Hepatic stellate cell (primary cell): ENCODE results near the gene MUC6.

Experiments
- DNase-seq: peaks from one replicate; pipeline ENCODE4 v3.0.0; 2011; ENCODE audit warnings: low spot score

Gene MUC6, protein sequence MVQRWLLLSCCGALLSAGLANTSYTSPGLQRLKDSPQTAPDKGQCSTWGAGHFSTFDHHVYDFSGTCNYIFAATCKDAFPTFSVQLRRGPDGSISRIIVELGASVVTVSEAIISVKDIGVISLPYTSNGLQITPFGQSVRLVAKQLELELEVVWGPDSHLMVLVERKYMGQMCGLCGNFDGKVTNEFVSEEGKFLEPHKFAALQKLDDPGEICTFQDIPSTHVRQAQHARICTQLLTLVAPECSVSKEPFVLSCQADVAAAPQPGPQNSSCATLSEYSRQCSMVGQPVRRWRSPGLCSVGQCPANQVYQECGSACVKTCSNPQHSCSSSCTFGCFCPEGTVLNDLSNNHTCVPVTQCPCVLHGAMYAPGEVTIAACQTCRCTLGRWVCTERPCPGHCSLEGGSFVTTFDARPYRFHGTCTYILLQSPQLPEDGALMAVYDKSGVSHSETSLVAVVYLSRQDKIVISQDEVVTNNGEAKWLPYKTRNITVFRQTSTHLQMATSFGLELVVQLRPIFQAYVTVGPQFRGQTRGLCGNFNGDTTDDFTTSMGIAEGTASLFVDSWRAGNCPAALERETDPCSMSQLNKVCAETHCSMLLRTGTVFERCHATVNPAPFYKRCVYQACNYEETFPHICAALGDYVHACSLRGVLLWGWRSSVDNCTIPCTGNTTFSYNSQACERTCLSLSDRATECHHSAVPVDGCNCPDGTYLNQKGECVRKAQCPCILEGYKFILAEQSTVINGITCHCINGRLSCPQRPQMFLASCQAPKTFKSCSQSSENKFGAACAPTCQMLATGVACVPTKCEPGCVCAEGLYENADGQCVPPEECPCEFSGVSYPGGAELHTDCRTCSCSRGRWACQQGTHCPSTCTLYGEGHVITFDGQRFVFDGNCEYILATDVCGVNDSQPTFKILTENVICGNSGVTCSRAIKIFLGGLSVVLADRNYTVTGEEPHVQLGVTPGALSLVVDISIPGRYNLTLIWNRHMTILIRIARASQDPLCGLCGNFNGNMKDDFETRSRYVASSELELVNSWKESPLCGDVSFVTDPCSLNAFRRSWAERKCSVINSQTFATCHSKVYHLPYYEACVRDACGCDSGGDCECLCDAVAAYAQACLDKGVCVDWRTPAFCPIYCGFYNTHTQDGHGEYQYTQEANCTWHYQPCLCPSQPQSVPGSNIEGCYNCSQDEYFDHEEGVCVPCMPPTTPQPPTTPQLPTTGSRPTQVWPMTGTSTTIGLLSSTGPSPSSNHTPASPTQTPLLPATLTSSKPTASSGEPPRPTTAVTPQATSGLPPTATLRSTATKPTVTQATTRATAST (N-terminal part only)

DNA sequence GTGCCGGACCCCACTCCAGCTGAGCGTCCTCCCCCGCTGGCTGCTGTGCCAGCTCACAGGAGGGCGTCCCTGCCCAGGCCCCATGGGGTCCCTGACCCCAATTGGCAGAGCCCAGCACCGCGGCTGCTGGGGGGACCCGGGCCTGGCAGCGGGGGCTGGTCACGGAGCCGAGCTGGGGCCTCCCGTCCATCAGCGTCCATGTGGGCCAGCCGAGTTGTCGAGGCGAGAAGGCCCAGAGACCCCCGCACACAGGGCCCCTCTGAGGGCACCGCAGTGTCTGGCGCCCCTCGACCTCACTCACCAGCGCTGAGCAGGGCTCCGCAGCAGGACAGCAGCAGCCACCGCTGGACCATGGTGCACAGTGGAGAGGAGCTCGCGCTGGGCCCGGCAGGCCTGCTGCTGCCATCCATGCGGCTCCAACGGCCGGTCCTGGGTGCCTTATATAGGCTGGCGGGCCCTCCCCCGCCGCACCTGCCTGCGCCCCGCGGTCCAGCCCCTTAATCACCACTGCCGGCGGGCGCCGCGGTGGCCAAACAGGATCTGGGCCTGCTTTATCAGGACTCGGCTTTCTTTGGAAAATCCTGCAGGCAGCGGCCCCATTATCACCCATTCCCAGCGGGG lies at the start of gene MUC6:
Gene MUC6, minus strand, starts transcription at position 416 of the 621 bp plus-strand sequence. Its CDS starts 63 bp downstream, at position 353.
- DNase-seq, result no peak

DNA sequence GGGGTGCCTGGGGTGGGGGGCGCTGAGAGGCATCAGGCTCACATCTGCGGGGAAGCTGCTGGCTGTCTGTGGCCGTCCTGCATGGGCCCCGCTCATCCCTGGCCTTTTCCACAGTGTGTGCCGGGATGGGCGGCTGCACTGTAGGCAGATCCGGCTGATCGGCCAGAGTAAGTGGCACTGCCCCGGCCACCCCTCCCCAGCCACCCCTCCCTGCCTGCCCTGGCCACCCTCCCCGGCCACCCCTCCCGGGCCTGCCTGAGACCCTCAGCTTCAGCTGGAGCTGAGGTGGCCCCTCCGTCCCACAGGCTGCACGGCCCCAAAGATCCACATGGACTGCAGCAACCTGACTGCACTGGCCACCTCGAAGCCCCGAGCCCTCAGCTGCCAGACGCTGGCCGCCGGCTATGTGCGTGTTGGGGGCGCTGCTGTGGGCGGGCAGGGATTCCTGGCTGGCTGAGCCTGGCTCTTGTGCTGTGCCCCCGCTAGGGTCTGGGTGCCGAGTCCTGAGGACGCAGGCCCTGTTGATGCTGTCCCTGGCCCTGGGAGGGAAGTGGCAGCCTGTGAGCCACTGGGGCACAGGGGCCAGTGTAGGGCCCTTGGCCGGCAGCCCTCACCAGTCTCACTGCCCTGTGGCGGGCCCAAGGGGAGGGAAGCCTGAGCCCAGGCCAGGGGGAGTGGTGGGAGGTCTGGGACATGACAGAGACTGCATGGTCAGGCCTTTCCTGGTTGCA lies 49.1 kb upstream of the MUC6 start:
- DNase-seq, result no peak

DNA sequence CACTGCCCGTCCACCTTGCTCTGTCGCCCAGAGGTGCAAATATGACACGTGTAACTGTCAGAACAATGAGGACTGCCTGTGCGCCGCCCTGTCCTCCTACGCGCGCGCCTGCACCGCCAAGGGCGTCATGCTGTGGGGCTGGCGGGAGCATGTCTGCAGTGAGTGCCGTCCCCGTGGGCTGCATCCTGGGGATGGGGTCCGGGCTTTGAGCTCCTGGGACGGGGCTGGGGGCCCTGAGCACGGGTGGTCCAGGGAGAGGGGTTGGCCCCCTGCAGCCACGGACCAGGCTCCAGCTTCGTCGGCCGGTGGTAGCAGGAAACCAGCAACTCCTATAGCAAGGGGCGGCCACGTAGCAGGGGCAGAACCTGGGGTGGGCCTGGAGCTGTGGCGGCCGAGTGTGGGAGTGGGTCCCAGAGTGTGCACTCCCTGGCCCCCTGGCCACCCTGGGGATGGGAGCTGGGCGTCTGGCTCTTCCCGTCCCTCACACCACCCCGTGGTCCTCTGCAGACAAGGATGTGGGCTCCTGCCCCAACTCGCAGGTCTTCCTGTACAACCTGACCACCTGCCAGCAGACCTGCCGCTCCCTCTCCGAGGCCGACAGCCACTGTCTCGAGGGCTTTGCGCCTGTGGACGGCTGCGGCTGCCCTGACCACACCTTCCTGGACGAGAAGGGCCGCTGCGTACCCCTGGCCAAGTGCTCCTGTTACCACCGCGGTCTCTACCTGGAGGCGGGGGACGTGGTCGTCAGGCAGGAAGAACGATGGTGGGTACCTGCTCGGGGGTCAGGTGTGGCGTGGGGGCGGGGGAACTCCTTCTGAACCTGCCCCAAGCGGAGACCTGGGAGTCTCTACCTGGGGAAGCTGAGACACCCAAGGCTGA lies 48.3 kb upstream of the MUC6 start:
- DNase-seq, result no peak

DNA sequence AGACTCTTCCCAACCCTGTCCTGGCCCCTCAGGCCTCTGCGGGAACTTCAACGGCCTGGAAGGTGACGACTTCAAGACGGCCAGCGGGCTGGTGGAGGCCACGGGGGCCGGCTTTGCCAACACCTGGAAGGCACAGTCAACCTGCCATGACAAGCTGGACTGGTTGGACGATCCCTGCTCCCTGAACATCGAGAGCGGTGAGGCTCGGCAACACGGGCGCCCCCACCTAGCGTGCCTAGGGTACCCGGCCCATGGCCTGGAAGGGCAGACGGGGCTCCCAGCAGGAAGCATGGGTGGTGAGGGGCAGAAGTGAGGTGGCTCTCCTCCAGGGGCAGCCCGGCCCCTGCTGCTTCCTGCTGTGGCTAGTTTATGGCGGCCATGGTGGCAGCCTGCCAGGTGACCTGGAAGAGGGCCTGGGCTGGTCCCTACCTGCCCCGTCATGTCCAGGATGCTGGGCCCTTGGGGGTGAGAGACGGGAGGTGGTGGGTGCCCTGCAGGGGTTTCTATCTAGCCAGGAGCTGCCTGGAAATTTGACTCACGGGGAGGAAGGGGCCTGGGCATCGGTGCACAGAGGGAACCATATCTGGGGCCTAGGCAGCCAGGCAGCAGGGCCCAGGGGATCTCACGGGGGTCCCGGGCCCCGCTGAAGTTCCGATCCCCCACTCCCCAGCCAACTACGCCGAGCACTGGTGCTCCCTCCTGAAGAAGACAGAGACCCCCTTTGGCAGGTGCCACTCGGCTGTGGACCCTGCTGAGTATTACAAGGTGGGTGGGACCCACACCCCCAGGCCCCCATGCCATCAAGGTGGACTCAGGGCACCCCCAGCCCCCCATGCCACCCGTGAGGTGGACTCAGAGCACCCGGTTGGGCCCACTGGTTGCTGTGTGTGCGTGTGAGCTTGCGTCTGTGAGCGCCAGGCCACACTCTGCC lies 47.4 kb upstream of the MUC6 start:
- no peak for DNase-seq

DNA sequence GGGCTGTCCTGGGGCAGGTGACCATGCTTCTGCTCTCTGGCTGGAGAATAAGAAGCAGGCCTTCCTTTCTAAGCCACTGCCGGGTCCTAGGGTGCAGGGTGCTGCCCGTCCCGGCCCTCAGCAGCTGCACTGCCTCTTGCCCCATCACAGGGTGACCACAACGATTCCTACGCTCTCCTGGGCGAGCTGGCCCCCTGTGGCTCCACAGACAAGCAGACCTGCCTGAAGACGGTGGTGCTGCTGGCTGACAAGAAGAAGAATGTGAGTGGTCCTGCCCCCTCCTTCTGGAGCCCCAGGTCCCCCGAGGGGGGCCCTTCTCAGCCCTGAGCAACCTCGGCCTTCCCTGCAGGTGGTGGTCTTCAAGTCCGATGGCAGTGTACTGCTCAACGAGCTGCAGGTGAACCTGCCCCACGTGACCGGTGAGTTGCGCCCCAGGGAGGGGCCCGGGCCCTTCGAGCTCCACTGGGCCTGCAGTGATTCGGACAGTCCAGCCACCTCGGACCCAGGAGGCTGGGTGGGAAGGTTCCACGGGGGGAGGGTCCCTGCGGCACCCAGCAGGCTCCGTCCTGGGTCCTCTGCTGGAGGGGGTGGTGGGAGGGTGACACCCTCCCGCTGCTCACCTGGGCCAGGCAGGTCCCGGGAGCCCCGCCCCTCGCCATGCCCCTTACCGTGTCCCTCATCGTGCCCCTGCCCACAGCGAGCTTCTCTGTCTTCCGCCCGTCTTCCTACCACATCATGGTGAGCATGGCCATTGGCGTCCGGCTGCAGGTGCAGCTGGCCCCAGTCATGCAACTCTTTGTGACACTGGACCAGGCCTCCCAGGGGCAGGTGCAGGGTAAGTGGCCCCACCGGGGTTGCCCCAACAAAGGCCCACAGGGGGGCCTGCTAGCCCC lies 46.5 kb upstream of the MUC6 start:
- DNase-seq, result no peak

DNA sequence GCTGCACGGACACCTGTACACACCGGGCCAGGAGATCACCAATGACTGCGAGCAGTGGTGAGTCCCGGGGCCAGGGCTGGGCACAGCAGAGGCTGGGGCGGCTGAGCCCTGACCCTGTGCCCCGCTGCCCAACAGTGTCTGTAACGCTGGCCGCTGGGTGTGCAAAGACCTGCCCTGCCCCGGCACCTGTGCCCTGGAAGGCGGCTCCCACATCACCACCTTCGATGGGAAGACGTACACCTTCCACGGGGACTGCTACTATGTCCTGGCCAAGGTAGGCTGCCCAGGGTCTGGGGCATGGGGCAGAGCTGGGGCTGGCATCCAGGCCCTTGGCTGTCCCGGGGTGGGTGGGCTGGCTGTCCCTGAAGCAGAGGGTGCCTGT lies 45.8 kb upstream of the MUC6 start:
- no peak for DNase-seq

DNA sequence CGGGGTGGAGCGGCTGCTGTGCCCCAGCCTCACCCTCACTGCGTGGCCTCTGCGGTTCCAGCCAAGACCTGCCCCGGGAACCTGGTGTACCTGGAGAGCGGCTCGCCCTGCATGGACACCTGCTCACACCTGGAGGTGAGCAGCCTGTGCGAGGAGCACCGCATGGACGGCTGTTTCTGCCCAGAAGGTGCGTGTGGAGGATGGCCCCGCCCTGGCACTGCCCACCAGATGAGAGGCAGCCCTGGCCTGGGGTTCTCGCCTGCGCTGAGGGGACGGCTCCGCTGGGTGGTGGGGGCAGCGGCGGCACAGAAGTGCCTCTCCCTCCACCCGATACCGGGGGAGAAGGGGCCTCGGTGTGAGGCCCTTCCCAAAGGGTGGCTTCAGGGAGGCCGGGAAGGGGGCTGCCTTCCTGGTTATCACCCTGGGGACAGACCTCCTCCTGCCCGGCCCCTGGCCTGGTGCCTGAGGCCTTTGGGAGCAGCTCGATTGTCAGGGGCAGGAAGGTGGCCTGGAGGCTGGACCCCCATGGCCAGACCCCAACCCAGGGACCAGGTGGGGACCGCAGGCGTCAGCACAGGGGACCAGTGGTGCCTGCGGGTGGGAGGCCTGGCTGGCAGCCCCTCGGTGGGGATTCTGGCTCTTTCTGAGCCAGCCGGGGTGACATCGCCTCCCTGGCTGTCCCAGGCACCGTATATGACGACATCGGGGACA lies 45.2 kb upstream of the MUC6 start:
- DNase-seq, result no peak

DNA sequence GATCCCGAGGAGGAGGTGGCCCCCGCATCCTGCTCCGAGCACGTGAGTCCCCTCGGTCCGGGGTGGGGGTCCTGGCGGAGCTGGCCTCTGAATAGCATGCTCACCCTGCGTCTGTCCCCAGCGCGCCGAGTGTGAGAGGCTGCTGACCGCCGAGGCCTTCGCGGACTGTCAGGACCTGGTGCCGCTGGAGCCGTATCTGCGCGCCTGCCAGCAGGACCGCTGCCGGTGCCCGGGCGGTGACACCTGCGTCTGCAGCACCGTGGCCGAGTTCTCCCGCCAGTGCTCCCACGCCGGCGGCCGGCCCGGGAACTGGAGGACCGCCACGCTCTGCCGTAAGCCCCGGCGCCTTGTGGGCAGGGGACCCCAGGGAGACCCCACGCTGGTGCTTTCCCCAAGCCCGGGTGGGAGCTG lies 41.7 kb upstream of the MUC6 start:
- DNase-seq, result no peak

DNA sequence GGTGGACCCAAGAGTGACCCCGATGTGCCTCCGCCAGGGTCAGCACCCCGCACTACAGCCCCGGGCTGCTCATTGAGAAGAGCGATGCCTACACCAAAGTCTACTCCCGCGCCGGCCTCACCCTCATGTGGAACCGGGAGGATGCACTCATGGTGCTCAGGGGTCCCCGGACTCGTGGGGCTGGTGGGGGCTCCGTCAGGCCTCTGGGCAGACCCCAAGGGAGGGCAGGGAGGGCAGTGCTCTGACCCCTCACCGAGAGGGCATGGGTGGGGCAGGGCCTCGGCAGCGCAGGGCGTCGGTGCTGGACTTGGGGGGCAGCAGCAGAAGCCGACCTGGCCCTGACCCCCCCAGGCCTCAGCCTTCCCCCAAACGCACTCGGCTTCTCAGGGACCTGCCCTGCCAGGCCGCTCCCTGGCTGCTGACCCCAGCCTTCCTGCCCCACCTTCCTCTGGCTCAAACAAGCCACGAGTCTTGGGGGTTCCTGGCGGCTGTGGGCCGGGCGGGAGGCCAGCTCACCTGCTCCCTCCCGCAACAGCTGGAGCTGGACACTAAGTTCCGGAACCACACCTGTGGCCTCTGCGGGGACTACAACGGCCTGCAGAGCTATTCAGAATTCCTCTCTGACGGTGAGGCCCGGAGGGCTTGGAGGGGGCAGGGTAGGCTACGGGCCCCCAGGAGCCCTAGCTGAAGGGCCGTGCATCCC lies 41.0 kb upstream of the MUC6 start:
- DNase-seq, result no peak

DNA sequence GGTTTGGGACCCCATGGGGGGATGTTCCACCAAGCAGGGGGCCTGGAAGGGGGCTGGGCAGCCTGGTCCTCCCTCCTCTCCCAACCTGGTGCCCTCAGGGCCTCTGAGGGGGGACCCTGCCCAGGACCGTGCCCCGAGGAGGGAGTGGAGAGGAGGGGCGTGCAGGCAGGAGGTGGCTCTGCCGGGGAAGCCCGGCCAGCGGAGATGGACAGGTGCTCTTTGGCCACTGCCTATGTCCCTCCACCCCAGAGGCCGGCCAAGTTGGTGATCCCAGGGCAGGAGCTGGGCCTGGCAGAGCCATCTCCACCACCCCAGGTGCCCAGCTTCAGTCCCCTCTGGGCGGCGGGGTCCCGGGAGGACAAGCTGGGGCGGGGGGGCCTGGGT lies 40.5 kb upstream of the MUC6 start:
- no peak for DNase-seq

DNA sequence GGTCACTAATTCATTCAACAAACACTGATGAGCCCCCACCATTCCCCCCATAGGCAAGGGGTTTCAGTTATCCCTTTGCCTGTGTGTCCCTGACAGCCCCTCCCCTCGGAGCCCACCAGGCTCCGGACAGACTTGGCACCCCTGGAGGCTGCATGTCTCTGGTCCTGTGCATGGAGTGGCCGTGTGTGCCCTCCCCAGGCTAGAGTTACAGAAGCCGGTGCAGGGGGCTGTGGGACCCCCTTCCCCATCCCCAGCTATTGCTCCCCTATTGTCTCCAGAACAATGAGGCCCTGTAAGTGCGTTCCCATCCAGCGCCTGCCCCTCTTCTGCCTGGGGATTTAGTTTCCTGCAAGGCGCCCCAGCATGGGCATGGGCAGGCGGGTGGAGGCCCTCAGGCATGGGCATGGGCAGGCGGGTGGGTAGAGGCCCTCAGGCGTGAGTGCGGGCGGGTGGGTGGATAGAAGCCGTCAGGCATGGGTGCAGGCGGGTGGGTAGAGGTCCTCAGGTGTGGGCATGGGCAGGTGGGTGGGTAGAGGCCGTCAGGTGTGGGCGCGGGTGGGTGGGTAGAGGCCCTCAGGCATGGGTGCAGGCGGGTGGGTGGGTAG lies 39.6 kb upstream of the MUC6 start:
- no peak for DNase-seq

DNA sequence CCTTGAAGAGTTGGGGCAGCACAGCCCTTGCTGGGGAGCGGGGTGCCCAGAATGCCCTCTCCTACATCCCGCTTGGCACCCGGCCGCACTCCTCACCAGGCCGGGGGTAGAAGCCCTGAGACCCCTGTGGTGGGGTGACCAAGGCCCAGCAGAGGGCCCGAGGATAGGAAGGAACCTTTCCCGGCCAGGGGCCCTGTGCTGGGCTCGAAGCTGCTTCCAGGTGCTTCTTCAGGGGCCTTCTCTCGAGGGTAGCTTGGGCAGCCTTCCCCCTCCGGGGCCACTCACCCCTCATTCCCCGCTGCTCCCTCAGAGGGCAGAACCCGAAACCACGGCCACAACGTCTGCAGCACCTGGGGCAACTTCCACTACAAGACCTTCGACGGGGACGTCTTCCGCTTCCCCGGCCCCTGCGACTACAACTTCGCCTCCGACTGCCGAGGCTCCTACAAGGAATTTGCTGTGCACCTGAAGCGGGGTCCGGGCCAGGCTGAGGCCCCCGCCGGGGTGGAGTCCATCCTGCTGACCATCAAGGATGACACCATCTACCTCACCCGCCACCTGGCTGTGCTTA lies 38.9 kb upstream of the MUC6 start:
- DNase-seq, result no peak

DNA sequence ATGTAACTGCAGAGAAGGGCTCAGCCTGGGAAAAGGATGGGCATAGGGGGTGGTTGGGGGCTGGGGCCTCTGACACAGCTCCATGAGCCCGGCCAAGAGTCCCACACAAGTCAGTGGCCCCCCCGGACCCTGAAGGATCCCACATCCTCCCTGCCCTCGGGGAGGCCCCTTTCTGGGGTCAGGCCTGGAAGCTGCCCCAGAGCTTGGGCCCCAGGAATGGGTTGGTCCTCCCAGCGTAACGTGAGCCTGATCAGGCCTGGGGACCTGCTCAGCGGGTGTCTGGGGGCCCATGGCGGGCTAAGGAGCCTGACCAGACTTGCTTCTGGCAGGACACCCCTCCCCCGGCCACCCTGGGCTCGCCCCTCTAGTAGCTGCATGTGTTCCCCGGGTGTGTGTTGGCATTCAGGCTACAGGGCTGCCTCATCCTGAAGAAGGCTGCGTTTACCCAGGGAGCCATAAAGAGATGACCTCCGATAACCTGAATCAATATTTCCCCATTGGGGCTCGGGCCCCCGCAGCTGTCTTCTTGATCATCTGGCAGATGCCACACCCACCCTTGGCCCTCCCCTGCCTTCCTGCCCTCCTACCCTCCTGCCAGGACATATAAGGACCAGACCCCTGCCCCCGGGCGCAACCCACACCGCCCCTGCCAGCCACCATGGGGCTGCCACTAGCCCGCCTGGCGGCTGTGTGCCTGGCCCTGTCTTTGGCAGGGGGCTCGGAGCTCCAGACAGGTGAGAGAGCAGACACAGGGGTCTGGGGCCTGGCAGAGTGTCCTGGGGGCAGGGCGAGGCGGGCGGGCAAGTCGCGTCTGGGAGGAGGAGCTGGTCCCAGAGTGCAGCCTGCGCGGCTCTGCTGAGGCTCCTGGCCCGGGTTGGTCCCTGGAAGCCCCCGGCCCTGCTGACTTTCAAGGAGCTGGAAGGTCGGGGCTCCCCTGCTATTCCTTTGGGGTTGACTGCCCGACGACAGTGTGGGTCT lies 38.0 kb upstream of the MUC6 start, which contains the start of gene MUC2:
Gene MUC2, plus strand, starts transcription at position 631 of the 978 bp plus-strand sequence.
- DNase-seq, result no peak

DNA sequence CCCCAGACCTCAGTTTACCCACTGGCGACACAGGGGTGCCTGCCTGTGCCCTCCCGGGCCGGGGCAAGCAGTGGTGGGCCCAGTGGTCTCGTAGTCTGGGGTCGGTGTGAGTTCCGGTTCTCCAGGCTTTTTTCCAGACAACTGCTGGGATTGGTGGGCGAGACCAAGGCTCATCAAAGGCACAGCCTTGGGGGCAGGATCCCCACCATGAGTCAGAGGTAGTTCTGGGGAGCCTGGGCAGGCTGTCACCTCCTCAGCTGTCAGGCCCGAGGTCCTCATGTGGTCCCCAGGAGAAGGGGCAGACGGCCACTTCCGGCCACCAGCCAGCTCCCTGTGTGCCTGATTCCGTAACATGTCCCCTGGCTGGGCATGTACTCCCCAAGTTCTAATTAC lies 37.3 kb upstream of the MUC6 start:
- DNase-seq, result no peak
